ENCODE measurements around the gene PRX. TPM values are rescaled to one million over a fixed set of nuclear protein-coding genes. Genes with fewer than 3 reads are reported as not detected.
A peak's percentile ranks its signal among the peaks of the same experiment; 100 is the strongest.

Gene PRX
- total RNA-seq, 1 donor from 2014 or later = 0.96 TPM

GRCh38 chr19:40443131-40443999, 30.2 kb upstream of the PRX start:
- Mint-ChIP-seq H3K4me3 (ENCODE audit: low read depth) (peak overlapping the region; percentile 95), H3K36me3 (ENCODE audit: insufficient read depth) (peaks cover 7% of the 10 kb centered on the region), H3K4me1 (ENCODE audit: low read depth) (peaks cover 17% of the 10 kb centered on the region), H3K27me3 (no peaks in the 10 kb centered on the region), H3K27ac (peak overlapping the region; percentile 99), H3K9me3 (ENCODE audit: low read depth) (no peaks in the 10 kb centered on the region)
- no peak for TF ChIP-seq CTCF (IDR thresholded peaks at IDR 0.05; ENCODE audit: unreplicated experiment)
- peak; percentile 99 for DNase-seq (ENCODE audit: low spot score, unreplicated experiment)

GRCh38 chr19:40442328-40443130, 29.4 kb upstream of the PRX start:
- peak overlapping the region; percentile 95 for H3K4me3 Mint-ChIP-seq (ENCODE audit: low read depth)
- peak overlapping the region; percentile 97 for H3K27ac Mint-ChIP-seq

GRCh38 chr19:40441719-40442253, 28.6 kb upstream of the PRX start:
- H3K4me3 Mint-ChIP-seq (ENCODE audit: low read depth) = peak overlapping the region; percentile 95
- H3K27me3 Mint-ChIP-seq = no peaks in the 10 kb centered on the region
- TF ChIP-seq CTCF (IDR thresholded peaks at IDR 0.05; ENCODE audit: unreplicated experiment) = no peak
- peaks cover 7% of the 10 kb centered on the region for H3K36me3 Mint-ChIP-seq (ENCODE audit: insufficient read depth)
- no peaks in the 10 kb centered on the region for H3K9me3 Mint-ChIP-seq (ENCODE audit: low read depth)
- peaks cover 17% of the 10 kb centered on the region for H3K4me1 Mint-ChIP-seq (ENCODE audit: low read depth)
- no peak for DNase-seq (ENCODE audit: low spot score, unreplicated experiment)
- peak overlapping the region; percentile 97 for H3K27ac Mint-ChIP-seq

More at GRCh38 chr19:40442328-40443130, 29.4 kb upstream of the PRX start:
- peaks cover 17% of the 10 kb centered on the region for H3K4me1 Mint-ChIP-seq (ENCODE audit: low read depth)
- no peaks in the 10 kb centered on the region for H3K9me3 Mint-ChIP-seq (ENCODE audit: low read depth)
- TF ChIP-seq CTCF (IDR thresholded peaks at IDR 0.05; ENCODE audit: unreplicated experiment) = no peak
- peaks cover 7% of the 10 kb centered on the region for H3K36me3 Mint-ChIP-seq (ENCODE audit: insufficient read depth)
- no peaks in the 10 kb centered on the region for H3K27me3 Mint-ChIP-seq
- no peak for DNase-seq (ENCODE audit: low spot score, unreplicated experiment)

DNA sequence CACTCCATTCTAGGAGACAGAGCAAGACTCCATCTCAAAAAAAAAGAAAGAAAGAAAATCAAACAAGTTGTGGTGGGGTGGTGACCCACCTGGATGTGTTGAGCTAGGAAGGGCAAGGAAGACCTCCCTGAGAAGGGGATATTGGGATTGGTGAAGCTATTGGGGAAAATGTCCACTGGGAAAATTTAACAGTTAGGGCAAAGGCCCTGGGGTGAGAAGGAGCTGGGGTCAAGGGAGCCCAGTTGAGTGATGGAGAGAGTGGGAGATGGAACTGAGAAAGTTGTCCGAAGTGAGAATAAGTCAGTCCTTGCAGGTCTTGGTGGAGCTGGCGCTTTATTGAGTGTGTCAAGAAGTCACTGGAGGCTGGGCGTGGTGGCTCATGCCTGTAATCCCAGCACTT, 25.1 kb upstream of the PRX start:
- peaks cover 7% of the 10 kb centered on the region for H3K36me3 Mint-ChIP-seq (ENCODE audit: insufficient read depth)
- H3K27ac Mint-ChIP-seq = peak overlapping the region; percentile 83
- H3K4me3 Mint-ChIP-seq (ENCODE audit: low read depth) = no peak overlapping the region
- H3K9me3 Mint-ChIP-seq (ENCODE audit: low read depth) = peaks cover 3% of the 10 kb centered on the region
- no peak for TF ChIP-seq CTCF (IDR thresholded peaks at IDR 0.05; ENCODE audit: unreplicated experiment)
- H3K27me3 Mint-ChIP-seq = no peaks in the 10 kb centered on the region
- no peak for DNase-seq (ENCODE audit: low spot score, unreplicated experiment)
- peaks cover 17% of the 10 kb centered on the region for H3K4me1 Mint-ChIP-seq (ENCODE audit: low read depth)

Data from progenitor cell of endocrine pancreas (in vitro differentiated cells).